H1 (cell line): Measurements from ENCODE around the gene SLC9A7. TPM values are rescaled to one million over a fixed set of nuclear protein-coding genes. Genes with fewer than 3 reads are reported as not detected.

Source experiments
- POLR2AphosphoS5 ChIP-seq: IDR thresholded peaks from 2 replicates; pipeline ENCODE4 v1.6.1; 2011; ENCODE audit warnings: low read depth, low read length
- TEAD4 ChIP-seq: IDR thresholded peaks from 2 replicates; pipeline ENCODE4 v1.6.1; 2012; ENCODE audit warnings: low read depth, low read length, inconsistent platforms, mixed read lengths
- YY1 ChIP-seq: IDR thresholded peaks from 2 replicates; pipeline ENCODE4 v1.6.1; 2011; ENCODE audit warnings: low read depth, mild to moderate bottlenecking, low read length
- polyA plus RNA-seq, 7 experiments: library from polyadenylated mRNA; depleted of rRNA in 3 of 7; stranded (reverse) in 5 of 7; unstranded in 2 of 7; fragments of >200 nt in 5 of 7; fragments of 200-250 nt in 2 of 7; gene quantifications; 1 replicate in 5 of 7; 2 replicates in 1 of 7; 4 replicates in 1 of 7; pipeline versions ENCODE4 v1.2.1 to v1.2.3, GENCODE V29; 2011 to 2013; ENCODE audit warnings: missing spikeins in 2 of 7, mixed read lengths in 2 of 7
- total RNA-seq: library from RNA; stranded (reverse); fragmentation: NEBNext Ultra II Directional; extraction: Animal tissue kit (Norgen Biotek cat#: 25700); gene quantifications from 2 replicates; pipeline ENCODE4 v1.2.1, GENCODE V29; 2021

The SLC9A7 gene
- total and polyA plus RNA-seq, 2 of the 8 experiments (the other 6 are each of a cell fraction or from before 2014, with no cell fraction given) = 6.7 to 17.2 TPM

DNA sequence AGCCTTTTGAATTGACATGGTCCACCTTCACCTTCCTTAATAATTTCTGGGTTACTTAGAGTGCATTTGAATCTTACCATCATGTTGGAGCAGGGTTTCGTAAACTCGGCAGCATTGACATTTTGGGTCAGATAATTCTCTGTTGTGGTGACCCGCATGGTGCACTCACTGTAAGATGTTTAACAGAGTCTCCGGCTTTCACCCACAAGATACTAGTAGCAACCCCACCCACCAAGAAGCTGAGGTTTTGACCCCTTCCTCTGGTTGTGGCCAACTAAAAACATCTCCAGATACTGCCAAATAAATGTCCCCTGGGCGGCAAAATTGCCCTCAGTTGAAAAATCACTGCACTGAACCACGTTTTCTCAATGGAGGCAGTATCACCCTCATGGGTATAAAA lies 122.7 kb downstream of the SLC9A7 start (continued):
- TF ChIP-seq YY1 (no peak), TEAD4 (no peak), POLR2AphosphoS5 (no peak)
